HCEC 1CT (cell line): Measurements from ENCODE around the gene FOXQ1.

Source experiments
- DNase-seq: peaks from one replicate; pipeline ENCODE4 v3.0.0-alpha.2; 2017

Gene FOXQ1

GRCh38 chr6:1363729-1364572 lies 52.1 kb downstream of the FOXQ1 start:
- DNase-seq = peak; percentile 25
